Tibial artery (tissue), 4 donors: ENCODE data around the gene BCAR3.
"Not testable (repeated sequence)": the region's sequence is repeated elsewhere in the genome, so short reads cannot be mapped to it uniquely, and the experiment has no call there.

ENCODE experiments used
- DNase-seq, 2 donors: peaks; one replicate each; pipeline ENCODE4 v3.0.0-alpha.2; 2019
- H3K27ac ChIP-seq, 2 donors: fragments of 200-600 bp; sonication (generic) in 1 of 2; 1 replicate in 1 of 2; 2 replicates in 1 of 2; pipeline ENCODE4 v1.5.1; 2018 to 2019; ENCODE audit warnings: mild to moderate bottlenecking in 1 of 2
- H3K27me3 ChIP-seq, 2 donors: fragments of 200-600 bp; sonication (generic) in 1 of 2; one replicate each; pipeline versions ENCODE4 v1.5.1 to v1.6.0; 2016 to 2019
- H3K36me3 ChIP-seq, 3 donors: fragments of 200-600 bp; sonication (generic) in 2 of 3; one replicate each; pipeline ENCODE4 v1.5.1; 2016 to 2019; ENCODE audit warnings: mild to moderate bottlenecking in 2 of 3
- H3K4me1 ChIP-seq, 4 donors: fragments of 200-600 bp; sonication (generic) in 2 of 4; 1 replicate in 3 of 4; 2 replicates in 1 of 4; pipeline ENCODE4 v1.5.1; 2016 to 2019
- H3K4me3 ChIP-seq, 2 donors: fragments of 200-600 bp; sonication (generic) in 1 of 2; 1 replicate in 1 of 2; 2 replicates in 1 of 2; pipeline ENCODE4 v1.5.1; 2018 to 2019; ENCODE audit warnings: mild to moderate bottlenecking in 2 of 2
- H3K9me3 ChIP-seq, 3 donors: fragments of 200-600 bp; sonication (generic) in 1 of 3; one replicate each; pipeline ENCODE4 v1.5.1; 2016 to 2019
- CTCF ChIP-seq, 2 experiments: fragments of 200-600 bp in 1 of 2; fragments of 450-650 bp in 1 of 2; IDR thresholded peaks; one replicate each; pipeline ENCODE4 v1.5.1; 2017 to 2019; ENCODE audit warnings: antibody characterized with exemption in 2 of 2, mild to moderate bottlenecking in 1 of 2, moderate library complexity in 1 of 2
- intact Hi-C: fragments of 100-400 bp; cut with DNase I; formaldehyde crosslinking; loops from one replicate; pipeline ENCODE4 v1.15.0; 2023; ENCODE audit warnings: low total_unique reads

The BCAR3 gene

GRCh38 chr1:93652323-93652949 lies 29.2 kb downstream of the BCAR3 start:
- Histone ChIP-seq H3K36me3 (no peaks in the 10 kb centered on the region), H3K4me1 (peaks cover 0 to 8% (median 0%) of the 10 kb centered on the region in 4 donors), H3K4me3 (no peak overlapping the region), H3K9me3 (no peaks in the 10 kb centered on the region), H3K27ac (no peak overlapping the region), H3K27me3 (no peaks in the 10 kb centered on the region)
- no peak for DNase-seq
- intact Hi-C loops, result no loop called here
- TF ChIP-seq CTCF (IDR thresholded peaks at IDR 0.05), result no peak

- no peak for DNase-seq
- H3K27me3 ChIP-seq, result no peaks in the 10 kb centered on the region
- H3K4me1 ChIP-seq, result peaks cover 0 to 8% (median 0%) of the 10 kb centered on the region in 4 donors
- no peak overlapping the region for H3K4me3 ChIP-seq
- H3K9me3 ChIP-seq, result no peaks in the 10 kb centered on the region
- no peaks in the 10 kb centered on the region for H3K36me3 ChIP-seq
- H3K27ac ChIP-seq, result no peak overlapping the region
- intact Hi-C loops, result no loop called here
- TF ChIP-seq CTCF (IDR thresholded peaks at IDR 0.05), result no peak
These were observed 29.9 kb downstream of the BCAR3 start for GRCh38 chr1:93651695-93652094.

GRCh38 chr1:93650159-93650558 lies 31.5 kb downstream of the BCAR3 start:
- H3K4me3 ChIP-seq, H3K4me1 ChIP-seq, DNase-seq, H3K27ac ChIP-seq, H3K36me3 ChIP-seq, H3K9me3 ChIP-seq, intact Hi-C loops, H3K27me3 ChIP-seq: not testable (repeated sequence)

- peaks cover 0 to 8% (median 0%) of the 10 kb centered on the region in 4 donors for H3K4me1 ChIP-seq
- no peak for DNase-seq
- no peak overlapping the region for H3K4me3 ChIP-seq
- H3K27ac ChIP-seq, result no peak overlapping the region
- H3K27me3 ChIP-seq, result no peaks in the 10 kb centered on the region
- H3K36me3 ChIP-seq, result no peaks in the 10 kb centered on the region
- no peak for TF ChIP-seq CTCF (IDR thresholded peaks at IDR 0.05)
- no peaks in the 10 kb centered on the region for H3K9me3 ChIP-seq
- intact Hi-C loops, result no loop called here
These were observed 32.4 kb downstream of the BCAR3 start for GRCh38 chr1:93649231-93649630.

GRCh38 chr1:93648656-93649055 lies 33.0 kb downstream of the BCAR3 start:
- H3K27ac ChIP-seq, result no peak overlapping the region
- H3K27me3 ChIP-seq, result no peaks in the 10 kb centered on the region
- no peak overlapping the region for H3K4me3 ChIP-seq
- no peak for DNase-seq
- peaks cover 0 to 8% (median 0%) of the 10 kb centered on the region in 4 donors for H3K4me1 ChIP-seq
- H3K36me3 ChIP-seq, result no peaks in the 10 kb centered on the region
- no peak for TF ChIP-seq CTCF (IDR thresholded peaks at IDR 0.05)
- no peaks in the 10 kb centered on the region for H3K9me3 ChIP-seq
- intact Hi-C loops, result no loop called here

GRCh38 chr1:93641527-93641926 lies 40.1 kb downstream of the BCAR3 start:
- H3K27ac ChIP-seq, result peak overlapping the region in 1 of 2 donors; percentile 52
- DNase-seq, result no peak
- no peaks in the 10 kb centered on the region for H3K9me3 ChIP-seq
- no peaks in the 10 kb centered on the region for H3K27me3 ChIP-seq
- peaks cover 0 to 25% (median 6%) of the 10 kb centered on the region in 4 donors for H3K4me1 ChIP-seq
- intact Hi-C loops, result no loop called here
- no peak overlapping the region for H3K4me3 ChIP-seq
- no peak for TF ChIP-seq CTCF (IDR thresholded peaks at IDR 0.05)
- H3K36me3 ChIP-seq, result no peaks in the 10 kb centered on the region
